Activated CD8-positive, alpha-beta memory T cell treated with anti-CD3 and anti-CD28 coated beads for 48 hours (primary cell): ENCODE results near the gene ANO3.

Experiments
- DNase-seq, 3 experiments: peaks; one replicate each; pipeline ENCODE4 v3.0.0-alpha.2; 2020; ENCODE audit warnings: low read depth in 2 of 3, low spot score in 2 of 3

ANO3 gene

DNA sequence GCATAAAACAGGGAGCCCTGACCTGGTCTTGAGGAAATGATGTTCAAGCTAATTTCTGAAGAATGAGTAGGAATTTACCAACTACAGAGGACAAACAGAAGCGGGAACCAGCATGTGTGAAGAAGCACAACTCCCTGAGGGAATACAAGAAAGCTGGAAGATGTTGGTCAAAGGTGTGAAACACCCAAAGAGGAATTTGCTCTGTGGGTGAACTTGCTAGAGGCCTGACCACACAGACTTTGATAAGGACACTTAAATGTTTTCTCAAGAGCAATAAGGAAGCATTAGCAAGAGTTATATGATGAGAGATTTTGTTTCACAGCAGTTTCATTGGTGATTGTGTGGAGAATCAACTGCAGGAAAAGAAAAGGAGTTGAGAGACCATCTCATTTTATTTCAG is 372.3 kb downstream of the ANO3 start:
- DNase-seq: no peak

DNA sequence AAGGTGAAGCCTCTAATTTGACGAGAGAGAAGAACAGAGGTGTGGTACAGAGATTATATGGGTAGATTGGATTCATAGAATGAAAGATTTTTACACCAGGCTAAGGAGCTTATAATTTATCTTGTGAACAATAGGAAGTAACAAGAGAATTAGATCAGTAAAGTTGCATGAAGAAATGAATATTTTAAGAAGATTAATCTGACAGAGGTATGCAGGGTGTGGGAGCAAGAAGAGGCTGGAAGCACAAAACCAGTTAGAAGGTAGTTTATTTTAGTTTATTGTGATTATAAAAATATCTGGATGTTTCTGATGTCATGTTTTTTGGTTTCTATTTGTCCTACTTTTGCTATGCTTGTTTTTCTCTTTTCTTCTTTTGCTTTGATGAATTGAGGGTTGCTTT is 374.3 kb downstream of the ANO3 start:
- DNase-seq: no peak

- DNase-seq: no peak
These were observed 377.0 kb downstream of the ANO3 start for GRCh38 chr11:26708736-26709456.

DNA sequence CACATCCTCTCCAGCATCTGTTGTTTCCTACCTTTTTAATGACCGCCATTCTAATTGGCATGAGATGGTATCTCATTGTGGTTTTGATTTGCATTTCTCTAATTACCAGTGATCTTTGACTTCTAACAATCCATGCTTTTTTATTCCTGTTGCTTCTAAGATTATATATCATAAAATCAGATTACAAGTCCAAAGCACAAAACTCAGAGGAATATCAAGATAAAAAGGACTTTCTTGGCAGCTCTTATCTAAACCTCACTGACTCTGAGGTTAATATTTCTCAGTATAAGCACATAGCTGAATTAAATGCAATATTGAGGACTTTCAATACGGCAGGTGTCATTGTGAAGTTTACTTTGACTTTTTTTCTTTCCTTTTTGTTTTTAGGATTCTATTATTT is 378.6 kb downstream of the ANO3 start:
- no peak for DNase-seq

- DNase-seq: no peak
These were observed 380.6 kb downstream of the ANO3 start for GRCh38 chr11:26712497-26712896.
